Neuronal stem cell (in vitro differentiated cells): ENCODE results near the gene TOMT.

Experiments
- DNase-seq: peaks from one replicate; pipeline ENCODE4 v3.0.0-alpha.2; 2013; ENCODE audit warnings: low spot score
- H2AFZ ChIP-seq: one replicate; pipeline ENCODE4 v1.6.1; 2013; ENCODE audit warnings: mild to moderate bottlenecking, low read length, inconsistent platforms
- H2AK5ac ChIP-seq: 2 replicates; pipeline ENCODE4 v1.6.1; 2013; ENCODE audit warnings: low read depth, mild to moderate bottlenecking, inconsistent platforms, low read length, moderate library complexity, mixed read lengths
- H2BK120ac ChIP-seq: 2 replicates; pipeline ENCODE4 v1.6.1; 2013; ENCODE audit warnings: low read depth, mild to moderate bottlenecking, inconsistent platforms, low read length, moderate library complexity, mixed read lengths
- H2BK12ac ChIP-seq: one replicate; pipeline ENCODE4 v1.6.1; 2013; ENCODE audit warnings: low read length, inconsistent platforms
- H2BK15ac ChIP-seq: 2 replicates; pipeline ENCODE4 v1.6.1; 2013; ENCODE audit warnings: mild to moderate bottlenecking, low read length, inconsistent platforms, mixed read lengths
- H2BK5ac ChIP-seq: one replicate; pipeline ENCODE4 v1.6.1; 2013; ENCODE audit warnings: inconsistent platforms, mild to moderate bottlenecking, low read length, moderate library complexity
- H3K14ac ChIP-seq: one replicate; pipeline ENCODE4 v1.6.1; 2013; ENCODE audit warnings: low read length, inconsistent platforms
- H3K18ac ChIP-seq: 2 replicates; pipeline ENCODE4 v1.6.1; 2013; ENCODE audit warnings: low read length, inconsistent platforms
- H3K23ac ChIP-seq: 2 replicates; pipeline ENCODE4 v1.6.1; 2013; ENCODE audit warnings: low read depth, mild to moderate bottlenecking, mixed read lengths, low read length, inconsistent platforms; ENCODE audit not compliant: poor library complexity
- H3K27ac ChIP-seq: replicated peaks from 3 replicates; pipeline ENCODE4 v1.5.1; 2013; ENCODE audit warnings: low read length, inconsistent platforms
- H3K27me3 ChIP-seq, 3 experiments: 2 replicates each; pipeline ENCODE4 v1.6.1; 2013; ENCODE audit warnings: low read length in 3 of 3, mild to moderate bottlenecking in 2 of 3, inconsistent platforms in 1 of 3, low read depth in 1 of 3, mixed read lengths in 1 of 3, moderate library complexity in 1 of 3; ENCODE audit not compliant: control insufficient read depth in 3 of 3, insufficient read depth in 3 of 3
- H3K36me3 ChIP-seq, 2 donors: replicated peaks in 1 of 2; 2 replicates each; pipeline ENCODE4 v1.6.1; 2013; ENCODE audit warnings: low read length in 2 of 2; ENCODE audit not compliant: control insufficient read depth in 2 of 2, insufficient read depth in 2 of 2
- H3K4ac ChIP-seq: 2 replicates; pipeline ENCODE4 v1.6.1; 2013; ENCODE audit warnings: inconsistent platforms, mild to moderate bottlenecking, low read length, moderate library complexity
- H3K4me1 ChIP-seq, 2 donors: 1 replicate in 1 of 2; 2 replicates in 1 of 2; pipeline ENCODE4 v1.6.1; 2013; ENCODE audit warnings: low read length in 2 of 2, low read depth in 1 of 2; ENCODE audit not compliant: control insufficient read depth in 2 of 2, insufficient read depth in 1 of 2
- H3K4me2 ChIP-seq: one replicate; pipeline ENCODE4 v1.6.1; 2013; ENCODE audit warnings: mild to moderate bottlenecking, low read length, inconsistent platforms; ENCODE audit not compliant: insufficient read depth, poor library complexity, severe bottlenecking
- H3K4me3 ChIP-seq, 2 donors: 2 replicates each; pipeline ENCODE4 v1.5.1; 2013; ENCODE audit warnings: low read length in 2 of 2, mild to moderate bottlenecking in 2 of 2, inconsistent platforms in 1 of 2, moderate library complexity in 1 of 2
- H3K79me1 ChIP-seq: one replicate; pipeline ENCODE4 v1.6.1; 2013; ENCODE audit warnings: low read depth, mild to moderate bottlenecking, inconsistent platforms, low read length, moderate library complexity
- H3K9ac ChIP-seq: one replicate; pipeline ENCODE4 v1.6.1; 2013; ENCODE audit warnings: mild to moderate bottlenecking, low read depth, low read length, inconsistent platforms; ENCODE audit not compliant: poor library complexity
- H3K9me3 ChIP-seq, 2 donors: replicated peaks in 1 of 2; 2 replicates each; pipeline versions ENCODE3 to v1.6.1; 2013; ENCODE audit warnings: low read length in 2 of 2, mild to moderate bottlenecking in 2 of 2, inconsistent platforms in 1 of 2, low read depth in 1 of 2, mixed read lengths in 1 of 2, moderate library complexity in 1 of 2; ENCODE audit not compliant: control insufficient read depth in 2 of 2, insufficient read depth in 1 of 2
- H4K8ac ChIP-seq: one replicate; pipeline ENCODE4 v1.6.1; 2013; ENCODE audit warnings: low read depth, mild to moderate bottlenecking, inconsistent platforms, low read length, moderate library complexity
- H4K91ac ChIP-seq: one replicate; pipeline ENCODE4 v1.6.1; 2013; ENCODE audit warnings: low read length, low read depth, mild to moderate bottlenecking, inconsistent platforms; ENCODE audit not compliant: poor library complexity
- WGBS, 2 donors: extraction: QIAGEN DNeasy Blood & Tissue Kit; methylation state at CpG; one replicate each; pipeline ENCODE4 v1.1.7; 2013; ENCODE audit warnings: missing lambda C conversion rate in 2 of 2, mixed read lengths in 1 of 2; ENCODE audit not compliant: insufficient read length in 2 of 2, insufficient replicate concordance in 1 of 2; ENCODE audit errors: extremely low coverage in 2 of 2; 5-methylcytosine and 5-hydroxymethylcytosine counted together

TOMT gene

DNA sequence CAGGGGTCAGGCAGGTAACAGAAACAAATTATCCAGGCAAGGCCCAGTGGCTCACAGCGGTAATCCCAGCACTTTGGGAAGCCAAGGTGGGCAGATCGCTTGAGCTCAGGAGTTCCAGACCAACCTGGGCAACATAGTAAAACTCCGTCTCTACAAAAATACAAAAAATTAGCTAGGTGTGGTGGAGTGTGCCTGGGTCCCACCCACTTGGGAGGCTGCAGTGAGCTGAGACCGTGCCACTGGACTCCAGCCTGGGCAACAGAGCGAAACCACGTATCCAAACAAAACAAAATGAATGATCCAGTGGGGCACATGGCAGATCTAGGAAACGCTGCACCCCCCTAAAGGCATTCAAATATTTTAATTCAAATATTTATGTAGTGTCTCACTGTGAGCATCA lies 35.2 kb upstream of the TOMT start:
- H4K91ac ChIP-seq, result no peak overlapping the region
- no peak for DNase-seq
- H2BK5ac ChIP-seq, result no peak overlapping the region
- H2BK15ac ChIP-seq, result no peak overlapping the region
- H2BK120ac ChIP-seq, result no peak overlapping the region
- H3K4me1 ChIP-seq, result peaks cover 12 to 20% of the 10 kb centered on the region in 2 donors
- H3K9ac ChIP-seq, result no peak overlapping the region
- H2BK12ac ChIP-seq, result no peak overlapping the region
- H3K4me3 ChIP-seq, result no peak overlapping the region
- H3K23ac ChIP-seq, result no peak overlapping the region
- peaks cover 11% of the 10 kb centered on the region for H3K79me1 ChIP-seq
- H3K27me3 ChIP-seq, result no peaks in the 10 kb centered on the region
- H3K27ac ChIP-seq, result no peak overlapping the region
- no CpG with 5 or more reads among the region's 7 CpGs for WGBS, 2 donors
- H3K14ac ChIP-seq, result no peak overlapping the region
- H3K4me2 ChIP-seq, result no peak overlapping the region
- H3K9me3 ChIP-seq, result no peaks in the 10 kb centered on the region
- no peak overlapping the region for H3K4ac ChIP-seq
- no peak overlapping the region for H2AFZ ChIP-seq
- no peak overlapping the region for H2AK5ac ChIP-seq
- H4K8ac ChIP-seq, result no peak overlapping the region
- H3K36me3 ChIP-seq, result peaks cover 6 to 48% of the 10 kb centered on the region in 2 donors
- H3K18ac ChIP-seq, result no peak overlapping the region

DNA sequence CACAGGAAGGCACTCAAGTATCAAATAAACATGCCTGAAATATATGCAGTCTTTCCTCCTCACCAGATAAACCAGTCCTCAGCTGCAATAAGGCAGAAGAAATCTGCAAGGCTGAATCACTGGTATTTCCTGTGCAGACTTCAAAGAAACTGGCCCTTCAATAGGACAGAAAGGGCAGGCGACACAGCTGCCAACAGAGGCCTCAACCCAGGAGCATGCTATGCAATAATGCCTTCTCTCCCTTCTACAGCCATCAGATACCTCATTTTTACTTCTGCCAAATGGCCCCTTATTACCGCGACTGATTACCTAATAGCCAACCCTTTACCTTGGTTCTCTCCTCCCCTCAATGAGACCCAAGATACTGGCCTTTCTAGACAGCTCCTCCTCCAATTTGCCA lies 33.4 kb upstream of the TOMT start:
- H3K9ac ChIP-seq, result no peak overlapping the region
- H3K9me3 ChIP-seq, result no peaks in the 10 kb centered on the region
- no peak overlapping the region for H3K4me3 ChIP-seq
- H2BK5ac ChIP-seq, result no peak overlapping the region
- peaks cover 10 to 20% of the 10 kb centered on the region in 2 donors for H3K4me1 ChIP-seq
- H3K36me3 ChIP-seq, result peaks cover 4 to 50% of the 10 kb centered on the region in 2 donors
- no peak overlapping the region for H3K14ac ChIP-seq
- H3K23ac ChIP-seq, result no peak overlapping the region
- H4K8ac ChIP-seq, result no peak overlapping the region
- H2BK15ac ChIP-seq, result no peak overlapping the region
- no peaks in the 10 kb centered on the region for H3K27me3 ChIP-seq
- WGBS, 2 donors, result no CpG with 5 or more reads among the region's 3 CpGs
- DNase-seq, result no peak
- H4K91ac ChIP-seq, result no peak overlapping the region
- no peak overlapping the region for H3K18ac ChIP-seq
- H3K79me1 ChIP-seq, result peaks cover 11% of the 10 kb centered on the region
- H2BK12ac ChIP-seq, result no peak overlapping the region
- no peak overlapping the region for H3K4ac ChIP-seq
- H3K4me2 ChIP-seq, result no peak overlapping the region
- no peak overlapping the region for H2BK120ac ChIP-seq
- no peak overlapping the region for H2AK5ac ChIP-seq
- H2AFZ ChIP-seq, result no peak overlapping the region
- H3K27ac ChIP-seq, result no peak overlapping the region

DNA sequence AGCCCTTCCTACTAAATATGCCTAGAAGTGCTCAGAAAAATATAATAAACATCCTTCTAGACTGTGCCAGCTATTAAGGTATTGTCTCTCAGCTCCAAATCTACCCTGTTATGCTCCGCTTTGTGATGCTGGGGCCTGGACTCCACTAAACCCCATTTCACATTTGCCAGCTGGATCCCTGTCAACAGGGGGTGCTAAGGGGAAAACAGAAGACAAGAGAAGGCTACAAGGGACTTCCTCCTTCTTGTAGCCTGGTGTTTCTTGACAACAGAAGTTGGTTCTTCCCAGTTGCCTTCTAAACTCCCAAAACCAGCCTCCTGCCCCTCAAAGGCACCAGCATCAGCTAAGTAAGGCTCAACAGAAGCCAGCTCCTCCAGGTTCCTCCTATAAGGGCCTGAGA lies 30.6 kb upstream of the TOMT start:
- Histone ChIP-seq H4K8ac (no peak overlapping the region), H3K4me1 (peaks cover 11 to 23% of the 10 kb centered on the region in 2 donors), H3K4me3 (no peak overlapping the region), H3K79me1 (peaks cover 8% of the 10 kb centered on the region), H3K4me2 (no peak overlapping the region), H2BK5ac (no peak overlapping the region), H2BK120ac (no peak overlapping the region), H3K27me3 (no peaks in the 10 kb centered on the region), H3K18ac (no peak overlapping the region), H3K36me3 (peaks cover 0 to 34% of the 10 kb centered on the region in 2 donors), H3K27ac (no peak overlapping the region), H2AK5ac (no peak overlapping the region), H3K9ac (no peak overlapping the region), H3K23ac (no peak overlapping the region), H2BK12ac (no peak overlapping the region), H4K91ac (no peak overlapping the region), H3K9me3 (no peaks in the 10 kb centered on the region), H2BK15ac (no peak overlapping the region), H2AFZ (no peak overlapping the region), H3K14ac (no peak overlapping the region), H3K4ac (no peak overlapping the region)
- no CpG with 5 or more reads among the region's 1 CpG for whole genome bisulfite sequencing, 2 donors
- no peak for DNase-seq

DNA sequence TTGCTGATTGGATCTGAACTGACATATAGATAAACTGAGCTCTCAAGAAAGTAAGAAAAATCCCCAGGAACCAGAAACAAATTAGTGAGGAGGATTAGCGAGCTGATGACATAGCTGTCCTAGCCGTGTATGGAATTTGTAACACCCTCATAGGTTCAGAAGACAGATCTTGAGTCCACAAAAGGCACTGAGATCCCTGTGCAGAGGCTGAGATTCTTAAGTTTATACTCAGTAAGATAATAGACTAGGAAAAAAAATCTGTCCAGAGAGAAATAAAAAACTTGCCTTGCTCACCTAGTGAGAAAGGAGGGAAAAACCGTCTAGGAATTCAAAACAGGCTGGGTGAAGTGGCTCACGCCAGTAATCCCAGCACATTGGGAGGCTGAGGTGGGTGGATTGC lies 30.0 kb upstream of the TOMT start:
- Histone ChIP-seq H3K23ac (no peak overlapping the region), H3K4ac (no peak overlapping the region), H3K4me1 (peaks cover 11 to 17% of the 10 kb centered on the region in 2 donors), H2AFZ (no peak overlapping the region), H2AK5ac (no peak overlapping the region), H3K9ac (no peak overlapping the region), H2BK5ac (no peak overlapping the region), H3K36me3 (peaks cover 0 to 34% of the 10 kb centered on the region in 2 donors), H3K79me1 (peaks cover 8% of the 10 kb centered on the region), H3K4me3 (no peak overlapping the region), H3K4me2 (no peak overlapping the region), H3K27ac (no peak overlapping the region), H2BK12ac (no peak overlapping the region), H3K9me3 (no peaks in the 10 kb centered on the region), H4K91ac (no peak overlapping the region), H2BK15ac (no peak overlapping the region), H3K18ac (no peak overlapping the region), H3K27me3 (no peaks in the 10 kb centered on the region), H4K8ac (no peak overlapping the region), H3K14ac (no peak overlapping the region), H2BK120ac (no peak overlapping the region)
- no CpG with 5 or more reads among the region's 4 CpGs for WGBS, 2 donors
- no peak for DNase-seq
